Measurements from ENCODE around the gene LTBP1.

DNA sequence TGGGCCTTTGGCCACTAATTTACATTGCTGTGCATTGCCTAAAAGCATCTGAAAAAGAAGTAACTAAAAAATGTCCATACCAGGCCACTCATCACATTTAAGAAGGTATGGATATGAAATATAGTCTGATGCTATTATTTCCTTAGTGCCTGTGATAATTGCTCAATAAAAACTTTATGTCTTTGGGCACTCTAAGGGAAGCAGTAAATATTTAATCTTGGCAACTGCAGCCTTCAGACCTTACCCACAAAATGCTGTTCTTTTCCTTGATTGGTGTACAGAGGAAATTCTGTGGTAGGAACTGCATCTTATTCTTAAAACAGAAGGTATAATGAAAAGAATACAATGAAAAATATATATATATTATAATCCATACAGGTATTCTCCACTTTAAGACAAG lies 403.9 kb downstream of the LTBP1 start:
- TF ChIP-seq, protein P1, sequence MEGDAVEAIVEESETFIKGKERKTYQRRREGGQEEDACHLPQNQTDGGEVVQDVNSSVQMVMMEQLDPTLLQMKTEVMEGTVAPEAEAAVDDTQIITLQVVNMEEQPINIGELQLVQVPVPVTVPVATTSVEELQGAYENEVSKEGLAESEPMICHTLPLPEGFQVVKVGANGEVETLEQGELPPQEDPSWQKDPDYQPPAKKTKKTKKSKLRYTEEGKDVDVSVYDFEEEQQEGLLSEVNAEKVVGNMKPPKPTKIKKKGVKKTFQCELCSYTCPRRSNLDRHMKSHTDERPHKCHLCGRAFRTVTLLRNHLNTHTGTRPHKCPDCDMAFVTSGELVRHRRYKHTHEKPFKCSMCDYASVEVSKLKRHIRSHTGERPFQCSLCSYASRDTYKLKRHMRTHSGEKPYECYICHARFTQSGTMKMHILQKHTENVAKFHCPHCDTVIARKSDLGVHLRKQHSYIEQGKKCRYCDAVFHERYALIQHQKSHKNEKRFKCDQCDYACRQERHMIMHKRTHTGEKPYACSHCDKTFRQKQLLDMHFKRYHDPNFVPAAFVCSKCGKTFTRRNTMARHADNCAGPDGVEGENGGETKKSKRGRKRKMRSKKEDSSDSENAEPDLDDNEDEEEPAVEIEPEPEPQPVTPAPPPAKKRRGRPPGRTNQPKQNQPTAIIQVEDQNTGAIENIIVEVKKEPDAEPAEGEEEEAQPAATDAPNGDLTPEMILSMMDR (IDR thresholded peaks at IDR 0.05), result no peak
- no peak for TF ChIP-seq EZH2 (IDR thresholded peaks at IDR 0.05; ENCODE audit: borderline replicate concordance, insufficient read depth, low read depth, low read length, poor library complexity, severe bottlenecking)
